Measurements from ENCODE around the gene MYO5C. TPM values are rescaled to one million over a fixed set of nuclear protein-coding genes. Genes with fewer than 3 reads are reported as not detected.

Gene MYO5C
- total and polyA plus RNA-seq, 2 of the 13 experiments (the other 11 are each of a cell fraction or from before 2014, with no cell fraction given), result 15.7 to 23.7 TPM

DNA sequence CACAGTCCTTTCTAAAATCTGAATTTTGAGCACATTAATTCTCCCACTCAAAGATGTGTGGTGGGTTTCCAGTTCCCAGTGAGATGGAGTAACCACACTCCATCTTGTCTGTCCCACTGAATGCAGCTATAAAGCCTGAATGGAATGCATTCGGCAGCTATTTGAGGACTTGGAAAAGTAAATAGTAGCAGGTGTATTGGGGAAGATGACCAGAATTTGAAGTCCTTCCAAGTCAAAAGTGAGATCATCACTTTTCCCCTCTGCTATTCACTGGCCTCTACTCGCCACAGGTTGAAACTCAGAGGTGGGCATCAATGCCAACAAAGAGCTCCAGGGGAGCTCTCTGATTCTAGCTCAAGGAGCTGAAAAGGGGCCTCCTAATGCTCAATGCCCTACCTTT is 96.3 kb downstream of the MYO5C start:
- Histone ChIP-seq H3K4me3 (replicated peaks in 1 of 3; ENCODE audit: insufficient read depth in 1 of 3, low read depth in 2 of 3, low read length in 3 of 3) (no peak overlapping the region), H4K20me1 (ENCODE audit: insufficient read depth, low read length) (no peaks in the 10 kb centered on the region), H3K9me3 (ENCODE audit: low read length) (no peaks in the 10 kb centered on the region), H3K27ac (ENCODE audit: extremely low read length, insufficient read depth, low read length) (no peak overlapping the region), H3K4me1 (ENCODE audit: insufficient read depth, low read length) (no peaks in the 10 kb centered on the region), H3K36me3 (replicated peaks in 1 of 2; ENCODE audit: control insufficient read depth in 1 of 2, insufficient read depth in 2 of 2, low read length in 2 of 2) (peaks cover 7 to 27% of the 10 kb centered on the region in 2 experiments), H3K9ac (ENCODE audit: insufficient read depth, low read depth, low read length) (no peak overlapping the region), H3K27me3 (ENCODE audit: control insufficient read depth in 1 of 2, insufficient read depth in 2 of 2, low read length in 2 of 2) (no peaks in the 10 kb centered on the region), H3K79me2 (ENCODE audit: insufficient read depth, low read length) (no peaks in the 10 kb centered on the region), H2AFZ (ENCODE audit: low read length) (no peak overlapping the region), H3K4me2 (ENCODE audit: low read depth, low read length) (no peak overlapping the region)
- CTCF ChIA-PET (ENCODE audit: low intra/inter-chr PET ratio, low total read pairs), result no interaction called here
- no peak for TF ChIP-seq ZNF180 (CRISPR knock-in tag; IDR thresholded peaks at IDR 0.05; ENCODE audit: borderline replicate concordance, low read depth)
- TF ChIP-seq, protein P1, sequence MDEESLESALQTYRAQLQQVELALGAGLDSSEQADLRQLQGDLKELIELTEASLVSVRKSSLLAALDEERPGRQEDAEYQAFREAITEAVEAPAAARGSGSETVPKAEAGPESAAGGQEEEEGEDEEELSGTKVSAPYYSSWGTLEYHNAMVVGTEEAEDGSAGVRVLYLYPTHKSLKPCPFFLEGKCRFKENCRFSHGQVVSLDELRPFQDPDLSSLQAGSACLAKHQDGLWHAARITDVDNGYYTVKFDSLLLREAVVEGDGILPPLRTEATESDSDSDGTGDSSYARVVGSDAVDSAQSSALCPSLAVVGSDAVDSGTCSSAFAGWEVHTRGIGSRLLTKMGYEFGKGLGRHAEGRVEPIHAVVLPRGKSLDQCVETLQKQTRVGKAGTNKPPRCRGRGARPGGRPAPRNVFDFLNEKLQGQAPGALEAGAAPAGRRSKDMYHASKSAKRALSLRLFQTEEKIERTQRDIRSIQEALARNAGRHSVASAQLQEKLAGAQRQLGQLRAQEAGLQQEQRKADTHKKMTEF (CRISPR knock-in tag; IDR thresholded peaks at IDR 0.05), result no peak
- TF ChIP-seq SNRNP70 (IDR thresholded peaks at IDR 0.05; ENCODE audit: low read depth, low read length), result no peak
- TF ChIP-seq, protein P2, sequence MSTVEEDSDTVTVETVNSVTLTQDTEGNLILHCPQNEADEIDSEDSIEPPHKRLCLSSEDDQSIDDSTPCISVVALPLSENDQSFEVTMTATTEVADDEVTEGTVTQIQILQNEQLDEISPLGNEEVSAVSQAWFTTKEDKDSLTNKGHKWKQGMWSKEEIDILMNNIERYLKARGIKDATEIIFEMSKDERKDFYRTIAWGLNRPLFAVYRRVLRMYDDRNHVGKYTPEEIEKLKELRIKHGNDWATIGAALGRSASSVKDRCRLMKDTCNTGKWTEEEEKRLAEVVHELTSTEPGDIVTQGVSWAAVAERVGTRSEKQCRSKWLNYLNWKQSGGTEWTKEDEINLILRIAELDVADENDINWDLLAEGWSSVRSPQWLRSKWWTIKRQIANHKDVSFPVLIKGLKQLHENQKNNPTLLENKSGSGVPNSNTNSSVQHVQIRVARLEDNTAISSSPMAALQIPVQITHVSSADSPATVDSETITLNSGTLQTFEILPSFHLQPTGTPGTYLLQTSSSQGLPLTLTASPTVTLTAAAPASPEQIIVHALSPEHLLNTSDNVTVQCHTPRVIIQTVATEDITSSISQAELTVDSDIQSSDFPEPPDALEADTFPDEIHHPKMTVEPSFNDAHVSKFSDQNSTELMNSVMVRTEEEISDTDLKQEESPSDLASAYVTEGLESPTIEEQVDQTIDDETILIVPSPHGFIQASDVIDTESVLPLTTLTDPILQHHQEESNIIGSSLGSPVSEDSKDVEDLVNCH (CRISPR knock-in tag; IDR thresholded peaks at IDR 0.05), result no peak
- TF ChIP-seq SP140L (CRISPR knock-in tag; IDR thresholded peaks at IDR 0.05; ENCODE audit: borderline replicate concordance), result no peak
- no peak for TF ChIP-seq AGO1 (IDR thresholded peaks at IDR 0.05; ENCODE audit: low read depth, low read length, poor library complexity, severe bottlenecking)
- no peak for TF ChIP-seq IRF2 (CRISPR knock-in tag; IDR thresholded peaks at IDR 0.05)
- no peak for TF ChIP-seq ZNF883 (CRISPR knock-in tag; IDR thresholded peaks at IDR 0.05; ENCODE audit: not compliant biosample characterization)
- TF ChIP-seq ZNF644 (CRISPR knock-in tag; IDR thresholded peaks at IDR 0.05; ENCODE audit: low read depth), result no peak
- DNase-seq (ENCODE audit: low spot score), result no peak
- no peak for ATAC-seq
- 95% methylated on average over 2 of the region's 2 CpGs for WGBS (ENCODE audit: low lambda C conversion rate)
- POLR2A ChIA-PET, result no interaction called here
- in situ Hi-C loops (cut with HindIII; ENCODE audit: extremely low pct_ligation_motif_present, low pct_unique_long_range_greater_than_20kb), result no loop called here
- intact Hi-C loops (cut with micrococcal nuclease; ENCODE audit: unreplicated experiment), result no loop called here
- BruUV-seq (replicated peaks), result no TSS peak
- FAIRE-seq, result no peak
